ENCODE data around the gene TPK1. TPM values are rescaled to one million over a fixed set of nuclear protein-coding genes. Genes with fewer than 3 reads are reported as not detected.
A peak's percentile ranks its signal among the peaks of the same experiment; 100 is the strongest.

The TPK1 gene
- total RNA-seq, 3 donors from 2014 or later (not counting 1 experiment from before 2014, with no cell fraction given) = 20.9 to 28.6 (median 25.3) TPM

DNA sequence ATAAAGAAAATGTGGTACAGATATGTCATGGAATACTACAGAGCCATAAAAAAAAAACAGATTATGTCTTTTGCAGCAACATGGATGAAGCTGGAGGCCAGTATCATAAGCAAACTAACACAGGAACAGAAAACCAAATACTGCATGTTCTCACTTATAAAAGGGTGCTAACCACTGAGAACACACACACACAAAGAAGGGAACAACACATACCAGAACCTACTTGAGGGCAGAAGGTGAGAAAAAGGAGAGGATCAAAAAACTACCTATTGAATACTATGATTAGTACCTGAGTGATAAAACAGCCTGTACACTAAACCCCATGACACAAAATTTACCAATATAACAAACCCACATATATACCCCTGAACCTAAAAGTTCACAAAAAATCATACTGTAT lies 144.6 kb downstream of the TPK1 start:
- peak overlapping the region; percentile 49 for H3K4me3 Mint-ChIP-seq
- ATAC-seq = peak; percentile 80 to 96 (median 89)
- no peaks in the 10 kb centered on the region for H3K27me3 ChIP-seq (ENCODE audit: control insufficient read depth, insufficient read depth, low read length)
- peak overlapping the region; percentile 3 to 82 for H3K27ac Mint-ChIP-seq
- H3K36me3 Mint-ChIP-seq = no peaks in the 10 kb centered on the region
- TF ChIP-seq, protein P1, sequence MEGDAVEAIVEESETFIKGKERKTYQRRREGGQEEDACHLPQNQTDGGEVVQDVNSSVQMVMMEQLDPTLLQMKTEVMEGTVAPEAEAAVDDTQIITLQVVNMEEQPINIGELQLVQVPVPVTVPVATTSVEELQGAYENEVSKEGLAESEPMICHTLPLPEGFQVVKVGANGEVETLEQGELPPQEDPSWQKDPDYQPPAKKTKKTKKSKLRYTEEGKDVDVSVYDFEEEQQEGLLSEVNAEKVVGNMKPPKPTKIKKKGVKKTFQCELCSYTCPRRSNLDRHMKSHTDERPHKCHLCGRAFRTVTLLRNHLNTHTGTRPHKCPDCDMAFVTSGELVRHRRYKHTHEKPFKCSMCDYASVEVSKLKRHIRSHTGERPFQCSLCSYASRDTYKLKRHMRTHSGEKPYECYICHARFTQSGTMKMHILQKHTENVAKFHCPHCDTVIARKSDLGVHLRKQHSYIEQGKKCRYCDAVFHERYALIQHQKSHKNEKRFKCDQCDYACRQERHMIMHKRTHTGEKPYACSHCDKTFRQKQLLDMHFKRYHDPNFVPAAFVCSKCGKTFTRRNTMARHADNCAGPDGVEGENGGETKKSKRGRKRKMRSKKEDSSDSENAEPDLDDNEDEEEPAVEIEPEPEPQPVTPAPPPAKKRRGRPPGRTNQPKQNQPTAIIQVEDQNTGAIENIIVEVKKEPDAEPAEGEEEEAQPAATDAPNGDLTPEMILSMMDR (IDR thresholded peaks at IDR 0.05) = no peak
- no peak overlapping the region for H3K27ac ChIP-seq (ENCODE audit: low read length)
- DNase-seq = peak in 1 of 2 donors; percentile 17
- H3K27me3 Mint-ChIP-seq (ENCODE audit: low read depth in 2 of 2) = no peaks in the 10 kb centered on the region
- H3K4me3 ChIP-seq (ENCODE audit: low read length) = no peak overlapping the region
- no peaks in the 10 kb centered on the region for H3K9me3 ChIP-seq (ENCODE audit: control insufficient read depth, insufficient read depth, low read length)
- intact Hi-C loops (cut with micrococcal nuclease) = no loop called here
- H3K4me1 Mint-ChIP-seq = peaks cover 29 to 33% of the 10 kb centered on the region in 2 donors
- no peaks in the 10 kb centered on the region for H3K4me1 ChIP-seq (ENCODE audit: control insufficient read depth, insufficient read depth, low read length)
- H3K9me3 Mint-ChIP-seq = peaks cover 0 to 3% of the 10 kb centered on the region in 2 donors
- no peaks in the 10 kb centered on the region for H3K36me3 ChIP-seq (ENCODE audit: control insufficient read depth, insufficient read depth, low read length)

DNA sequence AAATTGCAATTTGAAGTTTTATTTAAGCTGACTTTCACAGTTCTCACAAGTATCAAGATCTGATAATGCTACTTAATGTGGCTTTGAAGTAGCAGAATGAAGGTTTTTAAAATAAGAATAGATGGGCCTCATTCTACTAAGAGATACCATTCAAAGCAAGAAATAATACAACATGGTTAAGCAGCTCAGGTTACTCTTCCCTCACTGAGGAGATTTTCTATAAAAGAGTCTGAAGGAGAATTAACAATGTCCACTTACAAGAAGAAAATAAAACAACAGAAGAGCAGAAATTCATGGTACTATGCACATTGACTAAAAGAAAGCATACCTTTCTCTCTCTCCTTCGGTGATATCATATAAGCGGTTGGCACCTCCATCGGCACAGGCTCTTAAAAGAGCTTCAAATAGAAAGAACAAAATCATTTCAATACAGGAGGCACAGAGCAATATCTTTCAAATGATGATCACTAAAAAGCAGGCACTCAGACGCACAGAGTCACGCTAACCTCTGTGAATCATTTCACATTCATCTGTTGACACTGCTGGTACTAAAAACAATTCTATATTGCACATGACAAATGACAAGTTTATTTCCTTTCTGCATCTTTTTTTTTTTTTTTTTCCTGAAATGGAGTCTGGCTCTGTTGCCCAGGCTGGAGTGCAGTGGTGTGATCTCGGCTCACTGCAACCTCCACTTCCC lies 153.1 kb downstream of the TPK1 start:
- intact Hi-C loops (cut with micrococcal nuclease) = no loop called here
- ATAC-seq (no peak), DNase-seq (no peak)
- no peaks in the 10 kb centered on the region for H3K27me3 ChIP-seq (ENCODE audit: control insufficient read depth, insufficient read depth, low read length)
- H3K4me3 ChIP-seq (ENCODE audit: low read length) = no peak overlapping the region
- Mint-ChIP-seq H3K36me3 (no peaks in the 10 kb centered on the region), H3K9me3 (no peaks in the 10 kb centered on the region), H3K4me1 (peaks cover 6 to 27% of the 10 kb centered on the region in 2 donors), H3K4me3 (no peak overlapping the region), H3K27ac (no peak overlapping the region), H3K27me3 (ENCODE audit: low read depth in 2 of 2) (no peaks in the 10 kb centered on the region)
- H3K4me1 ChIP-seq (ENCODE audit: control insufficient read depth, insufficient read depth, low read length) = no peaks in the 10 kb centered on the region
- TF ChIP-seq, protein P1 (IDR thresholded peaks at IDR 0.05) = no peak
- no peaks in the 10 kb centered on the region for H3K9me3 ChIP-seq (ENCODE audit: control insufficient read depth, insufficient read depth, low read length)
- no peaks in the 10 kb centered on the region for H3K36me3 ChIP-seq (ENCODE audit: control insufficient read depth, insufficient read depth, low read length)
- no peak overlapping the region for H3K27ac ChIP-seq (ENCODE audit: low read length)
- WGBS (ENCODE audit: insufficient coverage) = 97% methylated on average over 6 of the region's 6 CpGs

- intact Hi-C loops (cut with micrococcal nuclease) = no loop called here
- no peak for DNase-seq
- Mint-ChIP-seq H3K27me3 (ENCODE audit: low read depth in 2 of 2) (no peaks in the 10 kb centered on the region), H3K27ac (no peak overlapping the region), H3K4me1 (peaks cover 0 to 15% of the 10 kb centered on the region in 2 donors), H3K9me3 (no peaks in the 10 kb centered on the region), H3K36me3 (no peaks in the 10 kb centered on the region), H3K4me3 (no peak overlapping the region)
- Histone ChIP-seq H3K4me3 (ENCODE audit: low read length) (no peak overlapping the region), H3K9me3 (ENCODE audit: control insufficient read depth, insufficient read depth, low read length) (no peaks in the 10 kb centered on the region), H3K27ac (ENCODE audit: low read length) (no peak overlapping the region), H3K36me3 (ENCODE audit: control insufficient read depth, insufficient read depth, low read length) (no peaks in the 10 kb centered on the region), H3K27me3 (ENCODE audit: control insufficient read depth, insufficient read depth, low read length) (no peaks in the 10 kb centered on the region), H3K4me1 (ENCODE audit: control insufficient read depth, insufficient read depth, low read length) (no peaks in the 10 kb centered on the region)
- ATAC-seq = no peak
- TF ChIP-seq, protein P1 (IDR thresholded peaks at IDR 0.05) = no peak
- 93% methylated on average over 5 of the region's 5 CpGs for WGBS (ENCODE audit: insufficient coverage)
These were observed 159.4 kb downstream of the TPK1 start for GRCh38 chr7:144676492-144676891.

- Mint-ChIP-seq H3K4me1 (no peaks in the 10 kb centered on the region), H3K36me3 (no peaks in the 10 kb centered on the region), H3K27ac (no peak overlapping the region), H3K27me3 (ENCODE audit: low read depth in 2 of 2) (no peaks in the 10 kb centered on the region), H3K4me3 (no peak overlapping the region), H3K9me3 (no peaks in the 10 kb centered on the region)
- Histone ChIP-seq H3K27me3 (ENCODE audit: control insufficient read depth, insufficient read depth, low read length) (no peaks in the 10 kb centered on the region), H3K27ac (ENCODE audit: low read length) (no peak overlapping the region), H3K36me3 (ENCODE audit: control insufficient read depth, insufficient read depth, low read length) (no peaks in the 10 kb centered on the region), H3K4me1 (ENCODE audit: control insufficient read depth, insufficient read depth, low read length) (no peaks in the 10 kb centered on the region), H3K9me3 (ENCODE audit: control insufficient read depth, insufficient read depth, low read length) (no peaks in the 10 kb centered on the region), H3K4me3 (ENCODE audit: low read length) (no peak overlapping the region)
- TF ChIP-seq, protein P1 (IDR thresholded peaks at IDR 0.05) = no peak
- intact Hi-C loops (cut with micrococcal nuclease) = no loop called here
- ATAC-seq (no peak), DNase-seq (no peak)
These were observed 161.3 kb downstream of the TPK1 start for GRCh38 chr7:144674550-144674949.
